D721Med (cell line): ENCODE results near the gene CYB5R3.

Experiments used
- DNase-seq: peaks from one replicate; pipeline ENCODE4 v3.0.0; 2011; ENCODE audit warnings: low spot score; ENCODE audit not compliant: insufficient read length
- FAIRE-seq: peaks from 2 replicates; lab custom pipeline; 2011; peaks lifted over from hg19 to GRCh38; lab: Jason Lieb, UNC
- TF ChIP-seq, protein P1 (sequence below): IDR thresholded peaks from 2 replicates; pipeline ENCODE4 v1.5.1; 2012; ENCODE audit warnings: mild to moderate bottlenecking, control low read depth; ENCODE audit not compliant: insufficient read depth; ENCODE audit errors: missing control alignments

CYB5R3 gene

GRCh38 chr22:42656578-42656977, 7.4 kb upstream of the CYB5R3 start:
- no peak for FAIRE-seq
- TF ChIP-seq, protein P1, sequence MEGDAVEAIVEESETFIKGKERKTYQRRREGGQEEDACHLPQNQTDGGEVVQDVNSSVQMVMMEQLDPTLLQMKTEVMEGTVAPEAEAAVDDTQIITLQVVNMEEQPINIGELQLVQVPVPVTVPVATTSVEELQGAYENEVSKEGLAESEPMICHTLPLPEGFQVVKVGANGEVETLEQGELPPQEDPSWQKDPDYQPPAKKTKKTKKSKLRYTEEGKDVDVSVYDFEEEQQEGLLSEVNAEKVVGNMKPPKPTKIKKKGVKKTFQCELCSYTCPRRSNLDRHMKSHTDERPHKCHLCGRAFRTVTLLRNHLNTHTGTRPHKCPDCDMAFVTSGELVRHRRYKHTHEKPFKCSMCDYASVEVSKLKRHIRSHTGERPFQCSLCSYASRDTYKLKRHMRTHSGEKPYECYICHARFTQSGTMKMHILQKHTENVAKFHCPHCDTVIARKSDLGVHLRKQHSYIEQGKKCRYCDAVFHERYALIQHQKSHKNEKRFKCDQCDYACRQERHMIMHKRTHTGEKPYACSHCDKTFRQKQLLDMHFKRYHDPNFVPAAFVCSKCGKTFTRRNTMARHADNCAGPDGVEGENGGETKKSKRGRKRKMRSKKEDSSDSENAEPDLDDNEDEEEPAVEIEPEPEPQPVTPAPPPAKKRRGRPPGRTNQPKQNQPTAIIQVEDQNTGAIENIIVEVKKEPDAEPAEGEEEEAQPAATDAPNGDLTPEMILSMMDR: no peak
- no peak for DNase-seq

GRCh38 chr22:42655693-42656092, 6.5 kb upstream of the CYB5R3 start:
- DNase-seq (no peak), FAIRE-seq (no peak)
- TF ChIP-seq, protein P1: no peak

- TF ChIP-seq, protein P1: no peak
- FAIRE-seq: no peak
Measured at GRCh38 chr22:42654436-42655073, 5.4 kb upstream of the CYB5R3 start.

DNA sequence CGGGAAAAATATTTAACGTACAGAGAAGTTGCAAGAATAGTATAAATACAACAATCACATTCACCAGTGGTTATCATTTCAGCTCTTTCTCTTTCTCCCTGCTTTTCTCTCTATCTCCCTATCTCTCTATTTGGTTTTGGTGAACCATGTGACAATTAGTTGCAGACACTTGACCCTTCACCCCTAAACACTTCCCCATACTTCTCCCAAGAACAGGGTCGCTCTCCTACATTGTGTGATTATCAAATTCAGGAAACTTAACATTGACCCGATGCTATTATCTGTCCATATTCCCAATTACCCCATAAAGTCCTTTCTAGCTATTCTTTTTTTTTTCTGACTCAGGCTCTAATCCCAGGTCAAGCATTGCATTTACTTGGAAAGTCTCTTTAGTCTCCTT, 4.8 kb upstream of the CYB5R3 start:
- DNase-seq: no peak
- no peak for FAIRE-seq
- TF ChIP-seq, protein P1: no peak

More at GRCh38 chr22:42654436-42655073, 5.4 kb upstream of the CYB5R3 start:
- no peak for DNase-seq

- no peak for DNase-seq
- no peak for FAIRE-seq
- TF ChIP-seq, protein P1: no peak
Measured at GRCh38 chr22:42651134-42651533, 1.9 kb upstream of the CYB5R3 start.

DNA sequence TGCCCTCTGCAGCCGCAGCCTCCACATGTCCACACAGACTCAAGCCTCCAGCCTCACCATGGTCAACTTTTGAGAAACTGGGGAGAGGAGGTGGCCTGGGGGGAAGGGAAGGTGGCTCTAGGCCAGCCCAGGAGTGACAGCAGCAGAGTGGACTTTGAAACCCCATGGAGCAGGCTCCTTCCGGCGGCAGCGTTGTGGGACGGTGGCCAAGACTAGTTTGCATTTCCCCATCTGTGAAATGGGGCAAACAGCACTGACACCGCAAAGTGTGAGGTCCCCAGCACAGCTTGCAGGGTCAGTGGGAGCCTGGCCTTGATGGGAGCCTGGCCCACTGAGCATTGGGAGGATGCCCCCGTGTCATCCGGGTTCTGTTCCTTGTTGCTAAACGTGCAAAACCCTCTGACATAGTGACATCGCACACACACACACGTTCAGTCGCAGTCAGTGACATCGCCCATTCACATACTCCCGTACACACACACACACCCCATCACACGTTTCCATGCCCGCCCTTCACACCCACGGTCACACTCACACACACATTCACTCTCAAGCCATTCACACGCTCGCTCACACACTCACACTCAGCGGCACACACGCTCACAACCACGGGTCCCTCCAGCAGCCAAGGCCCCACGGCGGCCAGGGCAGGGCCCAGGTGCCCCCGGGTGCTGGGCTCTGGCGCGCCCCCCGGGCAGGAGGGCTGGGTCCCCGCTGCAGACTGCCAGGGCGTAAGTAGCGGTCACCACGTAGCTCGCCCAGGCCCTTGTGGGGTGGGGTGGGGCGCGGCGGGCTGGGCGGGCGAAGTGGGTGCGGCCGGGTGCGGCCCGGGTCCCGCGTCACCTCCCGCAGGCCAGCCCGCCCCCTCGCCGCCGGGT, 585 bp downstream of the CYB5R3 start:
- DNase-seq: peak; percentile 47
- no peak for FAIRE-seq
- TF ChIP-seq, protein P1: no peak

DNA sequence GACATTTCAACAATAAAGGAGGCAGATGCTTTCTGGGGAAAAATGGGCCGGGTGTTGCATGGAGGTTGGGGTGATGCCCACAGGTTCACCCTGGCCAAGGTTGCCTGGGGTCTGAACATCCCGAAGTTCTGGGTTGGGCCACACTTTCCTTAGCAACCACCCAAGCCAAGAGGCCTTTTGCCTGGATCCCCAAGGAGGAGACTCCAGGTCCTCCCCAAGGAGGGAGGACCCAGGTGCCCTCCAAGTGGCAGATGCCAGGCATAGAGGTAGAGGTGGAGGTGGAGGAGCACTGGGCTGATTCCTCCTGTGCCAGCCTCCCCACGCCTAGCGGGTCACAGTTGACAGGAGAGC, 1.2 kb downstream of the CYB5R3 start:
- FAIRE-seq: no peak

More for the DNA sequence above, 1.2 kb downstream of the CYB5R3 start:
- no peak for DNase-seq
- TF ChIP-seq, protein P1: no peak
